ENCODE data around the gene ARRB2. TPM values are rescaled to one million over a fixed set of nuclear protein-coding genes. Genes with fewer than 3 reads are reported as not detected.

The ARRB2 gene
- total RNA-seq, 1 experiment from 2014 or later, result 75.3 TPM

- no peak overlapping the region for H2AFZ ChIP-seq (ENCODE audit: low read length)
- H2BK12ac ChIP-seq (ENCODE audit: insufficient read length, low read depth, low read length), result no peak overlapping the region
- H3K23me2 ChIP-seq (ENCODE audit: insufficient read length, low read depth, low read length, poor library complexity, severe bottlenecking), result no peaks in the 10 kb centered on the region
- no peaks in the 10 kb centered on the region for H3K79me1 ChIP-seq (ENCODE audit: insufficient read depth, low read depth, low read length, poor library complexity, severe bottlenecking)
- no peak overlapping the region for H2BK5ac ChIP-seq (ENCODE audit: insufficient read length, low read length)
- H2BK15ac ChIP-seq (ENCODE audit: low read depth, low read length), result no peak overlapping the region
- DNase-seq, result no peak
- H3K27ac Mint-ChIP-seq, result no peak overlapping the region; a peak in 2 of 7 replicates
- H2BK20ac ChIP-seq (ENCODE audit: low read depth, low read length, poor library complexity, severe bottlenecking), result no peak overlapping the region
- no peaks in the 10 kb centered on the region for H3K27me3 ChIP-seq (ENCODE audit: insufficient read depth, low read length)
- no peak overlapping the region for H4K91ac ChIP-seq (ENCODE audit: insufficient read length, low read depth, low read length)
- H3K27me3 Mint-ChIP-seq (ENCODE audit: low read depth), result no peaks in the 10 kb centered on the region
- no peak overlapping the region for H3K18ac ChIP-seq (ENCODE audit: insufficient read length, low read depth, low read length)
- H2AK5ac ChIP-seq (ENCODE audit: insufficient read length, low read length), result no peak overlapping the region
- H3K4me2 ChIP-seq (ENCODE audit: insufficient read depth, insufficient read length, low read length), result no peak overlapping the region
- H3K4me1 ChIP-seq (ENCODE audit: insufficient read depth, low read length), result no peaks in the 10 kb centered on the region; the same call in 1 of the 2 replicates
- H4K5ac ChIP-seq (ENCODE audit: insufficient read length, low read depth, low read length), result no peak overlapping the region
- no peaks in the 10 kb centered on the region for H4K20me1 ChIP-seq (ENCODE audit: control insufficient read depth, insufficient read depth, insufficient read length)
- WGBS (ENCODE audit: extremely low coverage, insufficient read length, low lambda C conversion rate), result no CpG with 5 or more reads among the region's 9 CpGs
- H3K79me2 ChIP-seq (ENCODE audit: insufficient read depth, low read length), result no peaks in the 10 kb centered on the region
- no peak overlapping the region for H2BK120ac ChIP-seq (ENCODE audit: low read depth, low read length, poor library complexity, severe bottlenecking)
- H3K23ac ChIP-seq (ENCODE audit: insufficient read length, low read depth, low read length), result no peak overlapping the region
- TF ChIP-seq CTCF (conservative IDR thresholded peaks at IDR 0.05), result no peak
- no peak overlapping the region for H3K4ac ChIP-seq (ENCODE audit: low read depth, low read length)
- no peak overlapping the region for H3K27ac ChIP-seq (ENCODE audit: insufficient read length, low read depth, low read length)
- no peak overlapping the region for H3K14ac ChIP-seq (ENCODE audit: insufficient read depth, low read length)
- H3K36me3 Mint-ChIP-seq (ENCODE audit: insufficient read depth in 1 of 3, low read depth in 3 of 3), result peaks cover 47 to 74% (median 68%) of the 10 kb centered on the region in 3 experiments
- no peaks in the 10 kb centered on the region for H3K9me3 Mint-ChIP-seq
- no peak overlapping the region for H3K4me3 Mint-ChIP-seq
- no peak overlapping the region for H3K56ac ChIP-seq (ENCODE audit: insufficient read length, low read depth, low read length)
- H3K9ac ChIP-seq (ENCODE audit: extremely low read depth, insufficient read length, low read length), result no peak overlapping the region
- H3K9me3 ChIP-seq (ENCODE audit: control insufficient read depth, low read depth, low read length), result no peaks in the 10 kb centered on the region
- H3T11ph ChIP-seq (ENCODE audit: low read length), result no peak overlapping the region
- no peak overlapping the region for H4K8ac ChIP-seq (replicated peaks; ENCODE audit: insufficient read length, low read depth, low read length)
- peaks cover 6 to 9% of the 10 kb centered on the region in 2 experiments for H3K4me1 Mint-ChIP-seq
Measured at GRCh38 chr17:4672055-4672630, 38.3 kb upstream of the ARRB2 start.
